Common myeloid progenitor, CD34-positive (primary cell): ENCODE results near the gene EVA1B.
A peak's percentile ranks its signal among the peaks of the same experiment; 100 is the strongest.

Source experiments
- CTCF ChIA-PET: fragments of 350-600 bp; sonication (Branson Sonifier 250); formaldehyde crosslinking; loops from one replicate; lab custom pipeline; 2021; ENCODE audit warnings: antibody characterized with exemption; lab: Charles Lee
- POLR2A ChIA-PET: fragments of 350-600 bp; sonication (Branson Sonifier 250); formaldehyde crosslinking; loops from one replicate; lab custom pipeline; 2021; ENCODE audit warnings: antibody characterized with exemption; lab: Charles Lee
- DNase-seq, 3 donors: peaks; one replicate each; pipeline versions ENCODE4 v3.0.0 to v3.0.0-alpha.2; 2013
- H3K27ac ChIP-seq, 2 experiments: 1 replicate in 1 of 2; 2 replicates in 1 of 2; pipeline ENCODE4 v1.7.0; 2013; ENCODE audit warnings: inconsistent platforms in 2 of 2, low read length in 2 of 2, mild to moderate bottlenecking in 2 of 2, low read depth in 1 of 2, moderate library complexity in 1 of 2; ENCODE audit not compliant: severe bottlenecking in 2 of 2, insufficient read depth in 1 of 2, poor library complexity in 1 of 2
- H3K27me3 ChIP-seq, 5 experiments: replicated peaks in 2 of 5; 1 replicate in 3 of 5; 2 replicates in 2 of 5; pipeline versions ENCODE4 v1.6.1 to v1.7.0; 2013; ENCODE audit warnings: low read length in 4 of 5, mild to moderate bottlenecking in 2 of 5, moderate library complexity in 2 of 5, inconsistent platforms in 1 of 5; ENCODE audit not compliant: insufficient read depth in 5 of 5, control insufficient read depth in 4 of 5
- H3K36me3 ChIP-seq, 4 experiments: 1 replicate in 2 of 4; 2 replicates in 2 of 4; pipeline versions ENCODE4 v1.6.1 to v1.7.0; 2013; ENCODE audit warnings: low read length in 3 of 4, control low read depth in 1 of 4, mild to moderate bottlenecking in 1 of 4; ENCODE audit not compliant: control insufficient read depth in 4 of 4, insufficient read depth in 4 of 4
- H3K4me1 ChIP-seq, 4 experiments: 1 replicate in 3 of 4; 2 replicates in 1 of 4; pipeline versions ENCODE4 v1.6.1 to v1.7.1; 2013; ENCODE audit warnings: low read length in 3 of 4, mild to moderate bottlenecking in 3 of 4, control low read depth in 1 of 4, inconsistent platforms in 1 of 4, moderate library complexity in 1 of 4; ENCODE audit not compliant: control insufficient read depth in 4 of 4, insufficient read depth in 4 of 4; ENCODE audit errors: control extremely low read depth in 1 of 4
- H3K4me3 ChIP-seq, 7 experiments: 1 replicate in 4 of 7; 2 replicates in 3 of 7; pipeline versions ENCODE4 v1.5.1 to v1.7.0; 2013; ENCODE audit warnings: mild to moderate bottlenecking in 7 of 7, low read length in 6 of 7, moderate library complexity in 6 of 7, inconsistent platforms in 2 of 7, low read depth in 2 of 7, control low read depth in 1 of 7; ENCODE audit not compliant: insufficient read depth in 4 of 7, control insufficient read depth in 1 of 7; ENCODE audit errors: extremely low read depth in 1 of 7
- H3K9me3 ChIP-seq, 5 experiments: 1 replicate in 4 of 5; 2 replicates in 1 of 5; pipeline versions ENCODE4 v1.6.1 to v1.7.1; 2013; ENCODE audit warnings: low read length in 4 of 5, mild to moderate bottlenecking in 2 of 5, inconsistent platforms in 1 of 5, low read depth in 1 of 5, moderate library complexity in 1 of 5; ENCODE audit not compliant: control insufficient read depth in 4 of 5, insufficient read depth in 2 of 5; ENCODE audit errors: control extremely low read depth in 1 of 5
- WGBS: methylation state at CpG from one replicate; pipeline ENCODE4 v1.1.5; 2013; ENCODE audit not compliant: insufficient coverage; 5-methylcytosine and 5-hydroxymethylcytosine counted together

EVA1B gene

DNA sequence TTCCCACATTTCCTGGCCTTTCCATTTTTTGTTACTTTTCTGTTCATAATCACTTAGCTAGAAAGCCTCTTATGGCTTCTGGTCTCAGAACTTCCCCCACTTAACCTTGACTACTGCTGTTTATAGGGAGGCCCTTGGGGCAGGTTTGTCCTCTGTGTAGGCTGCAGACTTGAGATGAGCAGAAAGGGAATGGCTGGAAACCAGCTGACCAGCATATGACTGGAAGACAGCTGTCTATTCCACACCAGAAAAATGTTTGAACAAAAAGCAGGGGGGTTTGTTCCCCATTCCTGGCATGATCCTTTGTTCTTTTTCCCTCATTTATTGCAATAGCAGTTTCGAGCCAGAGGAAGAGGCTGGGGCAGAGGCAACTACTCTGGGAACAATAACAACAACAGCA, 22.2 kb downstream of the EVA1B start:
- no CpG with 5 or more reads among the region's 1 CpG for WGBS
- DNase-seq: no peak

DNA sequence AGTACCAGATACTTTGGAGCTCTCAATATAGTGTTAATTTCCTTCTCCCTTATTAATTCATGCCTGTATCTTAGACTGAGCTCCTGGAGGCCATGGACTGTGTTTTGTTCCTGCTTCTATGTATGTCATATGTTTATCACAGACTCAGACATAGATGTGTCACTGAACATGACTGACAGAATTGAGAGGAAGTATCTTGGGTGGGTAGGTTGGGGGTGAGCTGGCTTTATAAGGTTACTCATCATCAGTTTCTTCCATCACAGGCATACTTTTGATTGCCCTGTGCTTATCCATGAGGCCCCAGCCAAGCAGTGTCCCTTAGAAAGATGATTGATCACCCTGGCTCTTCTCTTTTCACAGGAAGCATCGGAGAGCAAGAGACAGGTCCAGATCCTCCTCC, 22.9 kb downstream of the EVA1B start:
- H3K4me3 ChIP-seq: no peak overlapping the region
- peaks cover 19 to 74% (median 58%) of the 10 kb centered on the region in 4 experiments for H3K36me3 ChIP-seq
- POLR2A ChIA-PET: no interaction called here

More for the DNA sequence above, 22.2 kb downstream of the EVA1B start:
- peaks cover 18 to 75% (median 55%) of the 10 kb centered on the region in 4 experiments for H3K36me3 ChIP-seq
- H3K27me3 ChIP-seq: no peaks in the 10 kb centered on the region
- H3K9me3 ChIP-seq: no peaks in the 10 kb centered on the region
- no peak overlapping the region for H3K27ac ChIP-seq
- H3K4me1 ChIP-seq: peaks cover 0 to 38% (median 25%) of the 10 kb centered on the region in 4 experiments
- no peak overlapping the region for H3K4me3 ChIP-seq
- POLR2A ChIA-PET: no interaction called here
- CTCF ChIA-PET: interaction anchor here (1.0 to 2.2 kb wide), 6 partner anchors 8 to 66 kb away, joined by 3 to 10 read pairs (median 5); no protein-coding TSS in a partner anchor

DNA sequence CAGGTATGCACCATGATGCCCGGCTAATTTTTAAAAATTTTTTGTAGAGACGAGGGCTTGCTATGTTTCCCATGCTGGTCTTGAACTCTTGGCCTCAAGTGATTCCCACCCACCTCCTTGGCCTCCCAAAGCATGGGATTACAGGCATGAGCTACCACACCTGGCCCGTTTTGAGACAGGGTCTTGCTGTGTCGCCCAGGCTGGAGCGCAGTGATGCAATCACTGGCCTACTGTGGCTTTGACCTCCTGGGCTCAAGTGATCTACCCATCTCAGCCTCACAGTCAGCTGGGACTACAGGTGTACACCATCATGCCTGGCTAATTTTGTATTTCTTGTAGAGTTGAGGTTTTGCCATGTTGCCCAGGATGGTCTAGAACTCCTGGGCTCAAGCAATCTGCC, 24.8 kb downstream of the EVA1B start:
- no peak overlapping the region for H3K4me3 ChIP-seq
- H3K27me3 ChIP-seq: no peaks in the 10 kb centered on the region
- no peak for DNase-seq
- no peaks in the 10 kb centered on the region for H3K9me3 ChIP-seq
- 98% methylated on average over 5 of the region's 5 CpGs for WGBS
- H3K36me3 ChIP-seq: peaks cover 22 to 81% (median 67%) of the 10 kb centered on the region in 4 experiments
- peaks cover 0 to 12% (median 1%) of the 10 kb centered on the region in 4 experiments for H3K4me1 ChIP-seq
- POLR2A ChIA-PET: no interaction called here
- H3K27ac ChIP-seq: no peak overlapping the region
- CTCF ChIA-PET: interaction anchor here (1.5 to 1.9 kb wide), 2 partner anchors 8 to 12 kb away, joined by 4 to 5 read pairs; no protein-coding TSS in a partner anchor

More for the DNA sequence above, 22.9 kb downstream of the EVA1B start:
- peak in 1 of 3 donors; percentile 33 for DNase-seq
- Histone ChIP-seq H3K9me3 (no peaks in the 10 kb centered on the region), H3K27me3 (no peaks in the 10 kb centered on the region), H3K27ac (no peak overlapping the region), H3K4me1 (peaks cover 0 to 31% (median 18%) of the 10 kb centered on the region in 4 experiments)
- no CpG with 5 or more reads among the region's 1 CpG for WGBS
- CTCF ChIA-PET: interaction anchor here (0.6 to 2.2 kb wide), 17 partner anchors 9 to 208 kb away, joined by 3 to 10 read pairs (median 4); partner anchors contain the start of gene EVA1B

DNA sequence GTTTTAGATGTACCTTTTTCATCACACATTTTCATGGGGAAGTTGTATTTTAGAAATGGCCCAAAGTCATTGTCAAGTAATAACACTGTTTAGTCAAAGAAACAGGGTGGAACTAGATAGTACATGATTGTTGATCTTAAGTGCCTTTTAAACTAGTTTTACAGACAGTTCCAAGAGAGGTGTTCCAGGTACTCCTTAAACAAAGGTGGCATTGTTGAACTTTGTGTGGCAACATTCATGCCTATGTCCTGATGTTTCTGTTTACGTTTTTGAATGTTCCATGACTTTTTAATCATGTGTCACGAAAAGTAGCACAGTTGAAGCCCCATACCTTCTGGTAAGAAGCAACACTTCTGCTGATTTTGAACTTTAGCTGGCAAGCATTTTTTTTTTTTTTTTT, 26.4 kb downstream of the EVA1B start:
- CTCF ChIA-PET: interaction anchor here (1.2 to 1.9 kb wide), 2 partner anchors 10 to 26 kb away, joined by 3 to 5 read pairs; no protein-coding TSS in a partner anchor
- Histone ChIP-seq H3K4me3 (no peak overlapping the region), H3K27me3 (no peaks in the 10 kb centered on the region), H3K9me3 (no peaks in the 10 kb centered on the region), H3K4me1 (no peaks in the 10 kb centered on the region), H3K36me3 (peaks cover 20 to 81% (median 63%) of the 10 kb centered on the region in 4 experiments), H3K27ac (no peak overlapping the region)
- POLR2A ChIA-PET: no interaction called here
- 100% methylated on average over 1 of the region's 2 CpGs for WGBS
- no peak for DNase-seq

DNA sequence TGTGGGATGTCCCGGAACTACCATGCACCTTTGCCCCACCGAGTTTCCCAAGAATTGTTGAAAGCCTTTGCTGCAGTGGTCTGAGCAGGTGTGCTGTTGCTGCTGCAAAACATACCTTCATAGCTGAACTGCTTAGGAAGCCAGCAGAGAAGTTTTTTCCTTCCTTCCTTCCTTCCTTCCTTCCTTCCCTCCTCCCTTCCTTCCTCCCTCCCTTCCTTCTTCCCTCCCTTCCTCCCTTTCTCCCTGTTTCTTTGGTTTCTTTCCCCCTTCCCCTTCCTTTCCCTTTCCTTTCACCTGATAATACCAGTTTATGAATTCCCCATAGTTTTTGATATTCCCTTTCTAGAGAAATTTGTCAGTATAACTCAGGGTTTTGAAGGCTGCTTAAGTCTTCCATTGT, 28.1 kb downstream of the EVA1B start:
- no peaks in the 10 kb centered on the region for H3K27me3 ChIP-seq
- POLR2A ChIA-PET: interaction anchor here (0.5 kb wide), 1 partner anchor 71 kb away, joined by 4 read pairs; no protein-coding TSS in a partner anchor
- DNase-seq: no peak
- H3K4me1 ChIP-seq: no peaks in the 10 kb centered on the region
- CTCF ChIA-PET: interaction anchor here (3.0 kb wide), 1 partner anchor 9 kb away, joined by 15 read pairs; no protein-coding TSS in a partner anchor
- peaks cover 26 to 81% (median 59%) of the 10 kb centered on the region in 4 experiments for H3K36me3 ChIP-seq
- H3K9me3 ChIP-seq: no peaks in the 10 kb centered on the region
- no peak overlapping the region for H3K27ac ChIP-seq
- H3K4me3 ChIP-seq: no peak overlapping the region
- WGBS: no CpG with 5 or more reads among the region's 2 CpGs

DNA sequence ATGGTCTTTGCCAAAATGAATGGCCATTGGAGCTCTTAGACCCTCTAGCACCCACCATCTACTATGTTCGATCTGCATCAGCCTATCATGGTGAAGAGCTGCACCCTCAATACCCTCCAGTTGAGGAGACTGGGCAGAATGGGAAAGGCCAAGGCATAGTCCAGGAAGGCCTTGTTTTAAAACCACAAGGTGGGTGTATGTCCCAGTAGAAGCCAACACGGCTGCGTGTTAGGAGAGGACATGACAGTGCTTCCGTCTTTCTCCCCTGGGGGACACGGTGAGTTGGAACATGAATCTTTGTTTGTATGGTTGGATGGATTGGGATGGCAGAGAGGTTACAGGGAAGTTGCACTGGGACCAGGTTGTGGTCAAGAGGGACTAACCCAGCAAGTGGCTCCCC, 35.9 kb downstream of the EVA1B start:
- 93% methylated on average over 5 of the region's 5 CpGs for WGBS
- H3K4me3 ChIP-seq: no peak overlapping the region
- H3K36me3 ChIP-seq: peaks cover 32 to 85% (median 58%) of the 10 kb centered on the region in 4 experiments
- H3K9me3 ChIP-seq: no peaks in the 10 kb centered on the region
- no peak for DNase-seq
- no peak overlapping the region for H3K27ac ChIP-seq
- POLR2A ChIA-PET: no interaction called here
- CTCF ChIA-PET: interaction anchor here (0.6 to 3.6 kb wide), 10 partner anchors 11 to 191 kb away, joined by 3 to 39 read pairs (median 8); partner anchors contain the start of gene TRAPPC3
- H3K4me1 ChIP-seq: peaks cover 0 to 2% (median 0%) of the 10 kb centered on the region in 4 experiments
- H3K27me3 ChIP-seq: no peaks in the 10 kb centered on the region

DNA sequence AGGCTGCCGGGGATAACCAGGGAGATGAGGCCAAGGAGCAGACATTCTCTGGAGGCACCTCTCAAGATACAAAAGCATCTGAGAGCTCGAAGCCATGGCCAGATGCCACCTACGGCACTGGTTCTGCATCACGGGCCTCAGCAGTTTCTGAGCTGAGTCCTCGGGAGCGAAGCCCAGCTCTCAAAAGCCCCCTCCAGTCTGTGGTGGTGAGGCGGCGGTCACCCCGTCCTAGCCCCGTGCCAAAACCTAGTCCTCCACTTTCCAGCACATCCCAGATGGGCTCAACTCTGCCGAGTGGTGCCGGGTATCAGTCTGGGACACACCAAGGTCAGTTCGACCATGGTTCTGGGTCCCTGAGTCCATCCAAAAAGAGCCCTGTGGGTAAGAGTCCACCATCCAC, 36.6 kb downstream of the EVA1B start:
- CTCF ChIA-PET: interaction anchor here (0.6 to 3.6 kb wide), 13 partner anchors 9 to 186 kb away, joined by 3 to 39 read pairs (median 4); partner anchors contain the start of gene TRAPPC3
- no peak overlapping the region for H3K27ac ChIP-seq
- DNase-seq: no peak
- POLR2A ChIA-PET: no interaction called here
- H3K4me3 ChIP-seq: no peak overlapping the region
- H3K4me1 ChIP-seq: peaks cover 0 to 2% (median 0%) of the 10 kb centered on the region in 4 experiments
- no peaks in the 10 kb centered on the region for H3K9me3 ChIP-seq
- over 99% methylated on average over 13 of the region's 13 CpGs for WGBS
- H3K27me3 ChIP-seq: no peaks in the 10 kb centered on the region
- peaks cover 31 to 85% (median 58%) of the 10 kb centered on the region in 4 experiments for H3K36me3 ChIP-seq
